IPS-NIHi7 (cell line): ENCODE data around the gene GRIK4.
A peak's percentile ranks its signal among the peaks of the same experiment; 100 is the strongest.

Experiments
- DNase-seq: peaks from one replicate; pipeline ENCODE4 v3.0.0; 2012; ENCODE audit warnings: mixed read lengths; ENCODE audit errors: extremely low spot score

Gene GRIK4

DNA sequence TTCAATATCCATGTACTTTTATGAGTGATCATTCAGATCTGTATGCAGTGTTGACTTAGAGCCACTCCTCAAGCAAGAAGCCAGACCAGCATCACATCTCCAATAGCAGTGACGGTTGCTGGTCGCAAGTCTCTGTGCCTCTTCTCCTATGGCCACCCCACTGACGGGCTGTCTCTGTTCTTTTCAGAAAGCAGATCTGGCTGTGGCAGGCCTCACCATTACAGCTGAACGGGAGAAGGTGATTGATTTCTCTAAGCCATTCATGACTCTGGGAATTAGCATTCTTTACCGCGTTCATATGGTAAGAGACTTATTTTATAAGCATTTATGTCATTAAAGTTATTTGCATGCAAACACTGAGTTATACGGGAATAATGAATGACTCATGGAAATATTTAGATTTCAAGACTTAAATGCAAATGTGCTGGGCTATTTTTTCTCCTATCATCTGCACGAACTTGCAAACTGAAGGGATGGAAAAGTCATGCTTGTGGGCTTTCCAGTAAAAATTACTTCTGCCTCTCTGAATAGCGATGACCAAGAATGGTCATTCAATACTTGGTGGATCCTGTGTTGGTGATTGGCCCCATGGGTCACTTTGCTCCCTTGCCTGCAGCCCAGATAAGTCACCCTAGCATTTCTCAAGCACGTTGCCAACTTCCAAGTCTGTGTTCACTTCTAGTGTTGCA lies 428.8 kb downstream of the GRIK4 start:
- DNase-seq: no peak

DNA sequence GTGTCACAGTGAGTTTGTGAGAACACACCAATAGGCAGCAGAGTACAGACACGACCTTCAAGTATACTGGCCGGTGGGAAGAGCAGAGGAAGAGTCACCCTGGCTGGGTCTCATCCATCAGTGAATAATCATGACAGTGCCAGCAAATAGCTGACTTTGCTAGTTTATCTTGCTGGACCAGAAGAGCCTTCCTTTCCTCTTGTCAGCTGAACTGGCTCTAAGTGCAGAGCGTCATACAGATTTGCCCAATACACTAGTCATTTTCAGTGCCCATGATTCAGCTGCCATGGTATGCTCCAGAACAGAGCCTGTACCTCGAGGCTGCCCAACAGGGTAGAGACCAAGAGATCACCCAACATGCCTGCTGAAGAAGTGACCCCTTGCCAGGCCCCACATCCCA lies 429.5 kb downstream of the GRIK4 start:
- no peak for DNase-seq

DNA sequence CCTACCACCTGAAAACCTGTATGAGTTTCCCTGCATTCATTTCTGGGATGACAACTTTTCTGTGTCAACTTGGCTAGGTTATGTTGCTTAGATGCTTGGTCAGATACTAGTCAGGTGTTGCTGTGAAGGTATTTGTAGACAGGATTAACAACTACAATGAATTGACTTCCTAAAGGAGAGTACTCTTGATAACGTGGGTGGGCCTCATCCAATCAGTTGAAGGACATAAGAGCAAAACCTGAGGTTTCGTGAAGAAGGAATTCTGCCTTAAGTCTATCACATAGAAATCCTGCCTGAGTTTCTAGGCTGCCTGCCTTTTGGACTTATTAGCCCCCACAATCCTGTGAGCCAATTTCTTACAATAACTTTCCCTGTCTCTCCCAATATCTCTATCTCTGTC lies 431.2 kb downstream of the GRIK4 start:
- no peak for DNase-seq

DNA sequence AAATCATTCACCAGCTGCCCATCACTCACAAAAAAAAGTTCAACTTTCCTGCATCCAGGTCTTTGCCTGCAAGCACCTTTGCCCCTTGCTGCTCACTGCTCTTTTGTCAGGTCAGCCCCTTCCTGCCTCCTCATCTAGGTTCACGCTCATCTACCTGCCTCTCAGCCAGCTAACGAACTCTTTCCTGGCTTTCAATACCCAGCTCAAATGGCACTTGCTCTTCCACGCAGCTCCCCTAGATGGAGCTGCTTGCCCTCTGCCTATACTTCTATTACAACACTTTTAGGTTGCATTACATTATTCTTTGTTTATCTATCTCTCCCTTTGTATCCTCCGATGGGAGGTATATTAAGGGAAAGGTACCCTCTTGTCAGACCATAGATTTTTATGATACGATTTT lies 433.5 kb downstream of the GRIK4 start:
- DNase-seq: no peak

DNA sequence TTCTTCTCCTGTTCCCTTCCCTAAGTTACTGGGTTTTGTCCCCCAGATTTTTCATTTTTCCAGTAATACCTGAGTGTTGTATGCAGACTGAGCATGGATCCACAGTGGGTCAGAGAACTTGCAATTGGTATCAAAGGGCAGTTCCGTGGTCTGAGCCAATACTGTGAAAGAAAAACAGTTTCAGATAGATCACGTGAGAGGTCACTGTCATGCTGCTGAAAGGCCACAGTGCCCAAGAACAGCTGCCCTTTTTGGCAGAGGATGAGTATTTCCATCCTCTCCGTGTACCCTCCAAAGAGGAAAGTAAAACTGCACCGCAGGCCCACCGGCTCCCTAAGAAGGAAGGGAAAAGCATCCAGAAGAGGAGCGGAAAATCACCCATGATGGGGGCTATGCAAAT lies 439.3 kb downstream of the GRIK4 start:
- DNase-seq: no peak

DNA sequence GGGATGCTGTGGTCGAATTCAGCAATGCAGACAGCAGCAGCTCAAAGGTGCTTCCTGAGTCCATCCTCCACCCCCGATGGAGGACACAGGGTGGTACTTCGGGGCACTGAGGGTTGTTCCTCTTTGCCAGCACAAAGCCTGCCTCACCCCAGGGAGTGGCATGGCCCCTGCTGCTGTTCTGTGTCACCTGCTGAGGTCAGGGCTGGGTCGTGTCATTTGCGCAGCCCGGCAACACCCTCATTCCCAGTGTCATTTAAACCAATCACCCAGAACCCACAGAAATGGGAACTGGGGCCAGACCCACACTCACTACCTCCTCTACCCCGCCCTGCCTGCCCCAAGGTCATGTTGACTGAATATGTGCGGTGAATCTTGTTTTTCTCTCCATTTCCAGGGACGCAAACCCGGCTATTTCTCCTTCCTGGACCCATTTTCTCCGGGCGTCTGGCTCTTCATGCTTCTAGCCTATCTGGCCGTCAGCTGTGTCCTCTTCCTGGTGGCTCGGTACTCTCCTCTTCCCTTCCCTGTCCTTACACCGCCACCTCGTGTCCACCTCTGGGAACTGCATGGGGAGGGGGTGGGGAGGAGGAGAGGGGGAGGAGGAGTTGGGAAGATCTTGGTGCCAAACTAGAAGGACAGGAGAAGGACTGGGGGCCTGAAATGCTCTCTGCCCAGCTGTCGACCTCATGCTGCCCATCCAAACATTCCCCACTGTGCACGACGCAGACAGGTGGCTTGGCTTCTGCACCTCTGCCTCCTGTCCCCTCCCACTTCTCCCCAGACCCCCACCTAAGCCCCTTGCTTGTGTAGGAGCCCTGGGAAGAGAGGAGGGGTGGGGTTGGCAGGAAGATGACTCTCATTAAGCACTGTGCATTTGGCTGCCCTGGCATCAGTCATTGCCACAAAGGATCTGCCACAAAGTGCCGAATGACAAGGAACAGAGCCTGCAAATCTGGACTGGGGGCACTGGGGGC lies 441.2 kb downstream of the GRIK4 start:
- DNase-seq: peak; percentile 95

DNA sequence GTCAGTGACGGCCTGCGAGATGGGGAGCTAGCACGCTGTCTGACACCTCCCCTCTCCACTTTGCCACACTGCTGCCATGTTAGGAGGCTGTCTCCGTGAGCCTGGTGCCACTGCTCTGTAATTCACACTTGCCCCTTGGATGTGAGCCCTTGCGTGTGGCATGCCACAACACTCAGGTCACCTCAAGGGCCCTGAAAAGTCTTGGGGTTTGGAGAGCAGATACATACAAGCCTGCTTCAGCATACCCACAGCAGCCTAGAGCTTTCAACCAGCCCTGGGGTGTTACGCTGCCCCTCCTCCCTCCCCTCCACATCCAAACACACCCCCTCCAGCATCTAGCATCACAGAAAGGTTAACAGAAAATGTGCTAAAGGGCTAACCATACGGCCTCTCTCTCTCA lies 442.8 kb downstream of the GRIK4 start:
- DNase-seq: no peak

DNA sequence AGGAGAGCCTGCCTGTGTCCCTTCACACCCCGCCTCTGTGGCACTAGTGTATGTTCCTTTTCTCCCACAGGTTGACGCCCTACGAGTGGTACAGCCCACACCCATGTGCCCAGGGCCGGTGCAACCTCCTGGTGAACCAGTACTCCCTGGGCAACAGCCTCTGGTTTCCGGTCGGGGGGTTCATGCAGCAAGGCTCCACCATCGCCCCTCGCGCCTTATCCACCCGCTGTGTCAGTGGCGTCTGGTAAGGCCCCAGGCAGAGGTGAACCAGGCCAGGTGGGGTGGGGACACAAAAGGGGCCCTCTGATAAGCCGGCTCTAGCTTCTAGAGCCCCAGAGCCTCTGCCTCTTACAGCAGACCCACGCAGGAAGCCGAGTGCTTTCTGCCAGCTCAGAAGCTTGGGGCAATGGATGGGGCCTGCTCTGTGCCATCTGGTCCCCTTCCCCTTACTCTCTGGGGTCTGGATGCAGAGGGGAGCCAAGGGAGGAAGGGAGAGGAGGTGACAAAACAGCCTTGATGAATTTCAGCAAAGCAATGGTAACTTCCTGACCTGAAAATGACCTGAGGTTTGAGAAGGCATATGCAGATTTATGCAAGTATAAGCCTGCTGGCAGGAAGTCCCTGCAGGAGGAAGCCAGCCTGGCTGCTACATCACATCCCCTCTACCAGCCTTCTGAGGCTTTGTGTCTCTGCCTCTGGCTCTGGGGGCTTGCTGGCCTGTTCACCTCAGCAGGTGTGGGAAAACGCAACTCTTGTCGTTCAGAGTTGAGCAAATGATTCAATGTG lies 445.4 kb downstream of the GRIK4 start:
- peak; percentile 73 for DNase-seq

DNA sequence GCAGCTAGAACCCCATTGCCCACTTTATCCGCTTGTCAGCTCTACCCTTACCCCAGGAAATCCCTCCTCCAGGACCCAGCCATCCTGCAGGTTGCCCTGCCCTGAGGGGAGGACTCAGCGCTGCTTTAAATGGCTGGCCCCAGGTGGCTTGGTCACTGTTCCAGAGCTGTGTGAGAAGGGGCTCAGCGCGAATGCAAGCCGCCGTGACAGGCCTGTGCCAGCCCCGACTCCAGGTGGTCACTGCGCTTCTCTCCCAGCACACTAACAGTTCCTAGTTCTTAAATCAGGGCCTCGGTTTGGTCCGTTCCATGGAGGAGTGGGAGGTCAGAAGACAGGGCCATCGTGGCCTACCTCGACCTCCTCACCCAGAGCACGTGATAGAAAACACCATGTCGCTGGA lies 446.6 kb downstream of the GRIK4 start:
- DNase-seq: no peak

DNA sequence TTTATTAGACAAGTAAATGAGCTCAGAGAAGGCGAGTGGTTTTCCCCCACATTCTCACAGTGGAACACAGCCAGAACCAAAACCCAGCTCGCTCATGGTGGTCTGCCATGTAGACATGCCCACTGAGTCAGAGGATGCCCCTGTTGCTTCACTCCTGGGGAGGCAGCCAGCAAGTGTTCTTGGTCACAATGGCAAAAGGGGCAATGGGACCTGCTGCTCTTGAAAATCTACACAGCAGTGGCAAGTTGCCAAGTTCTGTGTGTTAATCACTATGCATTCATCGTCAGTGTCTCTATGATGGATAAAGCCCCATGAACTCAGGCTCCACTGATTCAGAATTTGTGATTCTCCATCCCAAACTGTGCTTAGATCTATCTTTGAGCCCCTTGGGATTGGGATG lies 447.6 kb downstream of the GRIK4 start:
- DNase-seq: no peak

DNA sequence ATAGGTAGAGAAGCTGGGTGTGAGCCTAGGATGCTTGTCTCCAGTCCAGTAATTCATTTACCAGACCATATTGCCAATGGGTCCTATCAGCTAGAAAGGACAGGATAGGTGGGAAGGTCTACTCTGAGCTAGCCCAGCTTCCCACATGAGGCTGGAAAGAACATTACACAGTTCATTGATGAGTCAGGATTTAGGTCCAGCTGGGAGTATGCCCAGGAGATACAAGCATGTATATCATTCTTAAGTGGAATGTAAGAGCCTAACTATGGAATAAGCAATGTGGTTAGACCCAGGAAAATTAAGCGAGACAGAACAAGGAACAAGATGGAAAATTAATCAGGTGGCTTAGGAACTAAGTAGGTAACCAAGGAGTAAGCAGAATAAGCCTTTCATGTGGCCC lies 453.3 kb downstream of the GRIK4 start:
- no peak for DNase-seq

DNA sequence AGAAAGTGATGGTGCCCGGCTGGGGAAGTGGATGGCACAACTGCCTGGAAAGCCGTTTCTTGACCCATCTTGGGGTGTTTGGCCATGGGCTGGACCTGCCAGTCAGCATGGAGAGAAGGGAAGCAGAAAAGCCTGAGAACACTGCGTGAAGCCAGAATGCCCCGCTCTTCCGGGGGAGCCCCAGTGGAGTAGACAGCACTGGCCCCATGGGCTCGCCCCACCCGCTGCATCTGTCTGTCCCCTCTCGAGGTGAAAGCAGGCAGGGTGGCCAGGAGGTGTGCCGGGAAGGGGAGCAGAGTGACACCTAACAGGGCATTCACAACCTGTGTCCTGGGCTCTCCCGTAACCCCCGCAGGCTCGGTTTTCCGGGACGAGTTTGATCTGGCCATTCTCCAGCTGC lies 455.3 kb downstream of the GRIK4 start:
- no peak for DNase-seq

DNA sequence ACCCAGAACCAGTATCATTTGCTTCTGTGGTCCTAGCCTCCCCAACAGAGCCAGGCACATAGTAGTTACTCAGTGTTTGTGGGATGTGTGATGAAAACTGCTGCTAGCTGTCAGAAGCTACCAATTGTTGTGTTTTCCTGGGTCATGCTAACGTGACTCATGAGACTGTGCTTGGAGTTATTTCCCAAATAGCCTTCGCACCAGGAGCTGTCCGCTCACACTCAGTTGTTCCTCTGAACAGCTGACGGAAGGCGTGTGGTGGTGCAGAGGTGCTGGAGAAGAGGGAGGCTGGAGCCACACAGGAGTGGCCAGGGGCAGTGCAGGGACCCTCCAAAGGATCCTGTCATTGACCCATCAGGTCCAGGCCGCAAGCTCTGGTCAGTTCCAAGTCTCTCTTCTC lies 458.4 kb downstream of the GRIK4 start:
- no peak for DNase-seq

DNA sequence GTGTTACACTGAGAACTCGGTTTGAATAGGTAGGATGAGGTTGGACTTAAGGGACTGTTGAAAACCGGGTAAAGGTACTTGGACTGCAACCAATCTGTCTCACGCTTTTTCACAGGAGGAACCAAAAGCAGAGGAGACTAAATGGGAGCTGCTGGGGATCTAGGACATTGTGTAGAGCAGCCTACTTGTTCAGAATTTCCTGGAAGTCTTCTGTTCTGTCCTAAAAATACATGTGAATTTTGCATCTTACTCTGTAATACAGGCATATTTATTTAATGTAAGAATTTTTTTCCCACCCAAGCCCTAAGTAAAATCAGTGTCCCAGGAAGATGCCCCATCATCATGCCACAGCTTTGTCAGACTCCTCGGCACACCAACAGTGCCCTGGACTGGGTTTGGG lies 460.3 kb downstream of the GRIK4 start:
- DNase-seq: no peak

DNA sequence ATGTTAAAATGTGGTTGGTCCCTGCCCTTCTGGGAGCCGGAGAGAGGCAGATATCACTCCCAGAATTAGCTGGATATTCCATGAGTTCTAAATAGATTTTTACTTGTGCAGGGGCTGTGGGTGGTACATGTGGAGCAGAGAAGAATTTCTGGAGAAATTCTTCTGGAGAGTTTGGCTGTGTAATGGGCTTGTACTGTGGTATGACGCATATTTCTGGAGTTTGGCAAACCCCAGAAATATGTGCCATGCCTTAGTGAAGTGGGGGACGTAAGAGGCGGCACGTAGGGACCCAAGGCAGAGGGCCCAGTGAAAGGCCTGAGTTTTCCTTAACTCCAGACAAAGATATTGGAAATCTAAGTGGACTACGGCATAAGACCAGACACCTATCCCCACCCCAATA lies 461.1 kb downstream of the GRIK4 start:
- DNase-seq: no peak

DNA sequence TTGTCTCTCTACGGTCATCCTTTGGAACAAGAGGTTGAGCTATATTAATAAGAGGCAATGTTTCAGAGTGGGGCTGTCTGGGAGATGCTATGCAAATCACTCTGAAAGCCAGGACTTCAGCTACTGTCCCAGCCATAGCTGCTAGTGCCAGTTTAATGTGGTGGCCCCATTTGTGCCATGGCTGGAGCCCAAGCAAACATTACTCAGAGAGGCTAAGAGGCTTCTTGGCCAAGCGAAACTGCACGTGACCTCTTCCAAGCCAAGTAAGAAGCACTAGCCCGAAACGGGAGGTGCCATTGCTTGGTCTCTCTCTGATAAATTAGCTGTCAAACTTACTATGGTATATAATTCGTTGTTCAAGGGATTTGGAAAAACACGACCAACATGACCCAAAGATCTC lies 462.0 kb downstream of the GRIK4 start:
- no peak for DNase-seq

DNA sequence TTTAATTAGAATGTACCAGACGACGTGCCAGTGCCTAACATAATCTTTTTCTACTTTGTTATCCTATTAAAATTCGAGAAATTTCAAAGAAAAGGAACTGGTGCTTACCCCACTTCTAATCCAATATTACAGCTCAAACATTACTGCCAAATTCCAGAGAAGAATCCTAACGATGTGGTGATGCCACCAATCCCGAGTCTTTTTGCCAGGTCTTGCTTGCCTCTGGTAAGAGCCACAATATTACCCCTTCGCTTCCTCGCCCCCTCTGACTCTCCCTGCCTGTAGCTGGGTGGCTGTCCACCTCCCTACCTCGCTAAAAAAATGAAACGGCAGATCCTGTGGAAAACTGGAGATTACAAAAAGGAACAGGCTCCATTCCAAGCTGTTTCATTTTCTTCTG lies 462.9 kb downstream of the GRIK4 start:
- no peak for DNase-seq

DNA sequence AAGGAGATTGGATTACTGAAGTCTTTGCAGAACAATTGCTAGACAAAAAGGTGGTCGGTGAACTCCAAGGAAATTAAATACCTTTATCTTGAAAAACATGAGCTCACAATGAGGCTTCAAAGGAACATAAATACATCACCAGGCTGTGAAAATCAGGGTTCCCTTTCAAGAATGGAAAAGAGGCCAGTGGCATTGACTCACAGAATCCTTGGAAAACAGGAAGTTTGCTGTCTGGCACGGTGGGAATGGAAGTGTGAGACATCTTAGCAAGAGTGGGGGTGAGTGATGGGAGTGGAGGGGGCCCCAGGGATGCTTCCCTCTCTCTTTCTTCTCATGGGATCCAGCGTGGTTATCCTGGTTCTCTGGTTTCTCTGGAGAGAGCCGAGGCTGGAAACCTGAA lies 463.4 kb downstream of the GRIK4 start:
- no peak for DNase-seq

DNA sequence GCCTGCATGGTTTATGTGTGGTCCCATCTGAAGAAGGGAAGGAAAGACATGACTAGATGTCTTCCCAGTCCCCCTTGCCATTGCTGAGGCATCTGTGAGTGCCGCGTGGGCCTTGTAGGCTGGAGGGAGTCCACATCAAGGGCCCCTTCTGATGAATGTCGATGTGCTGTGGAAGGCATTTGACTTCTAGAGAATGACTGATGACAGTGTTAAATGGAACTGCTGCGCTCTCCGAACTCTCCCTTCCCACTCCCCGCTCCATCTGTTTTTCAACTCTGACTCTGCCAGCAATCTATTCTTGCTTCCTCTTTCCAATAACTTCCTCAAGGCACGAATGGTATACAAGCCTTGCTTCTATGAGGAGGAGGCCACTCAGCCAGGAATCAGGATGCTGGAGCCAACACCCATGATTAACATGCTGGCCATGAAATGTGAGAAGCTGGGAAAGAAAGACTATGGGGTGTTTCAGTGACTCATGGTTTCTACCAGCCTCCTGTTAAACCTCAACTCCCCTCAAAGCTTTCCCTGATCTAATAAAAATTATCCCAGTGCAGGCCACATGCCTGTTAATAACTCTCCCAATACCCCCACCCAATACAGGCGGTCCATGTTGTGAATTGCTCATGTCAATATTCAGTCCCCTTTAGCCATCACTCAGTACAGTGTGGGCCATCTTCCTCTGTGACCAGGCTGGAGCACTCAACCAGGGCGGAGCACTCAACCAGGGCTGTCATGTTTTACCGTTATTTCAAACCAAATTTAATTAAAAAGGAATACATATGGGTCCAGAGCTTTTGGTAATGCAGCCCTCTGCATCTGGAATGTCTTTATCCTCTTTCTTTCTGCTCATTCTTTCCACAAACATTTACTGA lies 466.0 kb downstream of the GRIK4 start:
- no peak for DNase-seq

DNA sequence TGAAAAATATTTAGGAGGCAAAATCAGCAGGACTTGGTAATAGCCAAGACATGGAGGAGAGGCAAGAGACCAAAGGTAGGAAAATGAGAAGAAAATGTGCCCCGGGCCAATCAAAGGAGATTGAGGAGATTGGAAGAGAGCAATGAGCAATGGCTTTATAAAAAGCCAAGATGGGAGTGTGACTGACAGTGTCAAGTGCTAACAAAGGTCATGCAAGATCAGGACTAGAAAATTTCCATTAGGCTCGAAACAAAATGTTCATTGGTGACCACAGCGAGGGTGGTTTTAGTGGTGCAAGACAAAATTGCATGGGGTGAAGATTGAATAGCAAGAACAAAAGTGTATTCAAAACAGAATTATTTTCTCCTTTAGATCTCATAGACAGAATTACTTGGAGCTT lies 467.2 kb downstream of the GRIK4 start:
- DNase-seq: no peak
